Activated naive CD4-positive, alpha-beta T cell treated with anti-CD3 and anti-CD28 coated beads, Interleukin-2, amount 50 U/mL, for 72 hours (primary cell): ENCODE data around the gene VAC14. TPM values are rescaled to one million over a fixed set of nuclear protein-coding genes. Genes with fewer than 3 reads are reported as not detected.
A peak's percentile ranks its signal among the peaks of the same experiment; 100 is the strongest.
"Not testable (repeated sequence)": the region's sequence is repeated elsewhere in the genome, so short reads cannot be mapped to it uniquely, and the experiment has no call there.

Experiments used
- ATAC-seq, 2 donors: fragments of 150-1000 bp; cut with Tn5 transposase; 2 replicates each; pipeline ENCODE4 v1.10.0; 2021; ENCODE audit warnings: mild to moderate bottlenecking in 2 of 2, moderate library complexity in 2 of 2
- DNase-seq, 2 donors: peaks; one replicate each; pipeline ENCODE4 v3.0.0; 2021 to 2022; ENCODE audit warnings: low spot score in 2 of 2
- H3K27ac Mint-ChIP-seq, 2 donors: one replicate each; pipeline ENCODE4 v1.8.0; 2022; ENCODE audit warnings: mild to moderate bottlenecking in 2 of 2, mixed read lengths in 2 of 2
- H3K36me3 Mint-ChIP-seq, 2 donors: one replicate each; pipeline ENCODE4 v1.8.0; 2022; ENCODE audit warnings: mixed read lengths in 2 of 2
- H3K9me3 Mint-ChIP-seq, 2 donors: one replicate each; pipeline ENCODE4 v1.8.0; 2022; ENCODE audit warnings: mixed read lengths in 2 of 2
- total RNA-seq, 2 donors: library from RNA; stranded (reverse); gene quantifications; one replicate each; pipeline ENCODE4 v1.2.3, GENCODE V29; 2022

The VAC14 gene
- 10 to 100 TPM; 22.5 to 28.8 TPM for total RNA-seq

DNA sequence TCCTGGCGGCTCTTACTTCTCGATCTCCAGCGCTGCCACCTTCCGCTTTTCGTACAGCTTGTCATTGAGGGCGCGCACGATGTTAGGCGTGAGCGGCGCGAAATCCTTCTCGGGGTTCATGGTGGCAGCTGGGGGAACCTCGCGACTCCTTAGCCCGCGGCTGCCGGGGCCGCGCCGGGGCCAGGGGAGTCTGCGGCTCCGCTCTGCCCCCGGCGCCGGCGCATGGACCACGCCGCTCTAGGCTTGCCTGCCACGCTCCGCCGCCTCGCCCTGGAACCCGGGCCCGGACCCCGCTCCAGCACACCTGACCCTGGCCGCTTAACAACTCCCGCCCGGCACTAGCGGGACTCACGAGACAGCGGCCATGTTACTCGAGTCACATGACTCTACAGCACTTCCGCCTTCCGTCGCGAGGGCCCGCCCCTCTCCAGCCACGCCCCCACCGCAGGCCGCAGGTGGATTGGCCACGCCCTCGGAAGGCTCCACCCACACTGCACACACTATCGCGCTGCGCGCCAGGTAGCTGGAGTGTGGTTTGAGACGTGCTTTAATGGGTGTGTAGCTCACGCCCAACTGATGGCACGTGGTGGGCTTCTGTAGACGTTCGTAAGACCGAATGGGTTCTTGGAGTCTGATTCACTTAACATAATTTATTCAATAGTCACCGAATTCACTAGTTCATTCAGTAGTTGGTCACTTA, at the start of gene VAC14:
VAC14 (minus strand) TSS at position 378 of the 700 bp plus-strand sequence; CDS start at position 120, 258 bp downstream.
- H3K36me3 Mint-ChIP-seq = peaks cover 0 to 7% of the 10 kb centered on the region in 2 donors
- no peaks in the 10 kb centered on the region for H3K9me3 Mint-ChIP-seq
- ATAC-seq (peak; percentile 96), DNase-seq (peak; percentile 97 to 98)
- peak within 1 kb of the TSS; percentile 90 to 98 for H3K27ac Mint-ChIP-seq

DNA sequence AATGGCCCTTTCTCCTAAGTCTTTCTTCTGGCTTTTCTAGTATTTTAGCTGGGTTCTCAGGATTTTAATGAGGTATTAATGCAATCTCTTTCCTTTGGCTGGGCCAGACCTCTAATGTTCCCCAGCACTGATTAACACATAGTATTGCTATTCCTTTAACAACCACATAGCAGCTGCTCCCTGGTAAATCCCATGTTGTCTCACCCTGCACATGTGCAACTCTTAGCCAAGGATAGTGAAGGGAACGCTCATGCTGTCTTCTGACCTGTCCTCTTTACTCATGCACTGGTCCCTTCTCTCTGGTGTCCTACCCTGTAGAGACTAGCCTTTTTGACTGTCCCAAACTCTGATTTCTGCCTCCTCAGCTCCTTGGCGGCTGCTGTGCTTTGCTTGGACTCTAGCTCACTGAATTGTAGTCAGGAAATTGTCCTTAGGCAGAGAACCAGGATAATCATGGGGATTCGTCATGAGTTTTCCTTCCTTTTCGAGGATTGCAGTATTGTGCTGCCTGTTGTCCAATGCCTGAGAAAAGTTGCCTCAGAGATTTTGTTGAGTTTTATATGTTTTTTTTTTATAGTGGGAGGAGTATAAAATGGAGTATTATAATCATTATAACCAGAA, 22.6 kb upstream of the VAC14 start:
- H3K27ac Mint-ChIP-seq, DNase-seq, ATAC-seq, H3K9me3 Mint-ChIP-seq, H3K36me3 Mint-ChIP-seq: not testable (repeated sequence)

DNA sequence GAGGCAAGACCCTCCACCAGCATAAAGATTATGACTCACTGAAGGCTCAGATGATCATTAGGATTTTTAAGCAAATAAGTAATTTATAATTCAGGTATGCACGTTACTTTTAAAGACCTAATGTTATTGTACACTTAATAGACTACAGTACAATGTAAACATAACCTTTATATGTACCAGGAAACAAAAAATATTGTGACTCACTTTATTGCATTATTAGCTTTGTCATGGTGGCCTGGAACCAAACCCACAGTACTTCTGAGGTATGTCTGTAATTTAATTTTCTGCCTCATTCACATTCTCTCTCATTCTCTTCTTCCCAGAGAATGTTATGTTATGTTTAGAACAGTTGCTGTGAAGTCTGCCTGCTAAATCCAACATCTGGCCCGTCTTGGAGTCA, 21.8 kb upstream of the VAC14 start:
- not testable (repeated sequence) for ATAC-seq, H3K9me3 Mint-ChIP-seq, H3K27ac Mint-ChIP-seq, DNase-seq, H3K36me3 Mint-ChIP-seq

DNA sequence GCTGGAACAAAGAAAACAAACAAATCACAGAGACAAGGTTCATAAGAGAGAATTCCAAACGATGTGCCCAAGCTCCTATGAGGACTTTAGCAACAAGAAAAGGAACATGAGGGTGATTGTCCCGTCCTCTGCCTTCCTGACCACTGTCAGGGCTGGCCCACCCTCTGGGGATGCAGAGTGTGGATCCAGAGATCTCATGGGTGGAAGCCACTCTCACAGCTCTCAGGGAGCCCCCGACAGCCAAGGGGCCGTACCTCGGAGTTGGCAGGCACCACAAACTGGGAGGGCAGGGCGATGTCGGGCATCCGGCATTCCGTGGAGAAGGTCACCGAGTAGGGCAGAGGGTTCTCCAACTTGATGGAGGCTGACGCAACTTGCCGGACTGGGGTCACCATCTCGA, 17.1 kb upstream of the VAC14 start:
- H3K9me3 Mint-ChIP-seq, ATAC-seq, H3K27ac Mint-ChIP-seq, H3K36me3 Mint-ChIP-seq, DNase-seq: not testable (repeated sequence)

DNA sequence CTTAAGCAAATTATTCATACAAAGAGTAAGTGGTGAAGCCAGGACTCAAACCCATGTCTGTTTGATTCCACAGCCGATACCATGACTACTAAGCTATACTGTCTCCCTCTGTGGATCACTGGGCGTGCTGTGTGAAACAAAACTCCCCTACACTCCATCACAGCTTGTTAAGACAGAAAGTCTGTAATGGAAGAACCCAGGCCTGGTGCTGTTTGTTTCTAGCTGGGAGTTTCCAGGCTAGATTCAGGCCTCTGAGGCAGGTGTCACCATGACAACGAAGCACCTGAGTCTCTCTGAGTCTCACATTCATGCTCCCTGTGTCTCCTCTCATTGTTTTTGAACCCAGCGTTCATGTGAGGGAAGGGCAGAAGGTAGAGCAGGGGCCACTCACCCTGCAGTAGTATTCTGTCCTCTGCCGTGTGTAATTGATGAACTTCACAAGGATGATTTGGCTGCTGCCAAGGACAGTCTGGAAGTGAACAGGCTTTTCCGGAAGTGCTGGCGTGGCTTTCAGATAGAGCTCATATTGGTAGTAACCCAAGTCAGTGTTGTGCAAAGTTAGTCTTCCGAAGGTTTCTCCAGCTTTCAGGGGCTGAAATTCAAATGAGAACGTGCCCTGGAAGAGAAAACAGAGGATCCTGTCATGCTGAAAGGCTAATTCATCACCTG, 8.6 kb upstream of the VAC14 start:
- ATAC-seq (peak in 1 of 2 donors; percentile 78), DNase-seq (no peak)
- Mint-ChIP-seq H3K9me3 (no peaks in the 10 kb centered on the region), H3K27ac (no peak overlapping the region), H3K36me3 (no peaks in the 10 kb centered on the region)

DNA sequence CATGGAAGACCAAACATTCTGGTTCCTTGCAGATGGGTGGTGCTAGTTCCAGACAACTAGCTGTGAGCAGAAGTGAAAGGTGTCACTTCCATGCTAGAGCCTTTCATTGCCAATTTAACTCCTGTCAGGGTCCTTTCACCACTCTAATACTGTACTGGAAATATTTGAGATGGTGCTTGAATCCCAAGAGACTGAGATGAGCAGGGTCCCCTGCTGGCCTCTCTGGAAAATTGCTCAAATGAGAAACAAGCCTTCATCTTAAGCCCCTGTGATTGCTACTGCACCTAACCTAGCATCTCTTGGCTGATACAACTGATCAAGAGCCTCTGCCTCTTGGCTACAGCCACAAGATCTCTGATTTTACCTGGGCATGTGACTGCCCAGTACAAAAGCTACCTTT, 7.4 kb upstream of the VAC14 start:
- ATAC-seq = no peak
- Mint-ChIP-seq H3K9me3 (no peaks in the 10 kb centered on the region), H3K36me3 (no peaks in the 10 kb centered on the region), H3K27ac (no peak overlapping the region)
- no peak for DNase-seq

DNA sequence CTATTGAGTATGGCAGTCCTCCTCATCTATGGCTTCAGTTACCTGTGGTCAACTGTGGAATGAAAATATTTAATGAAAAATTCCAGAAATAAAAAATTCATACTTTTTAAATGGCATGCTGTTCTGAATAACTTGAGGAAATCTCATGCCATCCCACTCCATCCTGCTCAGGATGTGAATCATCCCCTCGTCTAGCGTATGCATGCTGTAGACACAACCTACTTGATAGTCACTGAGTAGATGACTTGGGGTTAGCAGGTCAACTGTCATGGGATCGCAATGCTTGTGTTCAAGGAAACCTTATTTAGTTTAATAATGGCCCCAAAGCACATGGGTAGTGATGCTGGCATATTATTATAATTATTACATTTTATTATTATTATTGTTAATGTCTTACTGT, 4.8 kb upstream of the VAC14 start:
- Mint-ChIP-seq H3K27ac (no peak overlapping the region), H3K9me3 (no peaks in the 10 kb centered on the region), H3K36me3 (no peaks in the 10 kb centered on the region)
- DNase-seq = no peak
- ATAC-seq = no peak

DNA sequence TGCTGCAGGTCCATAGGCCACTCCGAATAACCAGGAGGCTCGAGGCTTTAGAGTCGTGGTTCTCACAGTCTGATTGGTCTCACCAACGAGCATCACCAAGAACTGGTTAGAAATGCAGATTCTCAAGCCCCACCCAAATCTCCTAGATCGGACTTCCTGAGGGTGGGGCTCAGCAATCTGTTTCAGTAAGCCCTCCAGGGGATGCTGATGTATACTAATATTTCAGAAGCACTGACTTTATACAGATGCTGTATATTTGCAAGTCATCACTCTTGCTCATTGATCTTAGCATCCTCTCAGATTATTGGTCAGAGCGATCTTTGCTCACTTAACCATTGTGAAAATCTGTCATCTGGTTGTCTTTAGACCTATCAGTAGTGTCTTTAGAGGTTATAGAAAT, 4.4 kb upstream of the VAC14 start:
- Mint-ChIP-seq H3K27ac (no peak overlapping the region), H3K36me3 (peaks cover 0 to 3% of the 10 kb centered on the region in 2 donors), H3K9me3 (no peaks in the 10 kb centered on the region)
- no peak for ATAC-seq
- DNase-seq = no peak

DNA sequence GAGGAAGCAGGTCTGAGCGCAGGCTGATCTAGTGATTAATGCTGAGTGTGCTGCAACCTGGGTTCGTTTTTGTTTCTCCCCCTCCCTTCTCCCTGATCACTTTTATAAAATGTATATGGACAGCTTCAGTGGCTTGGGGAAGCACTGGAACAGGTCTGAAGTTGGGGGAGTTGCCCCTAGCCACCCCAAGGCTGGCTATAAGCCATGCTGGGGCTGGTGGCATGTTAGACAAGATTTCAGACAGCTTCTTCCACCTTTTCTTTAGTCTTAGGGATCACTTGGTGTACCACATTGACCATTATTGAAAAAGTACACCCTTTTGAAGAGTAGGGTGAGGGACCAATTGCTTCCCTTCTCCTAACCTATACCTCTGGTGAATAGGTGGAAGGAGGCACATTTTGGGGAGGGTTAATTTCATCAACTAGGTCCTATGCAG, 3.8 kb upstream of the VAC14 start:
- no peaks in the 10 kb centered on the region for H3K9me3 Mint-ChIP-seq
- H3K36me3 Mint-ChIP-seq = peaks cover 0 to 7% of the 10 kb centered on the region in 2 donors
- DNase-seq = no peak
- no peak overlapping the region for H3K27ac Mint-ChIP-seq
- ATAC-seq = no peak

DNA sequence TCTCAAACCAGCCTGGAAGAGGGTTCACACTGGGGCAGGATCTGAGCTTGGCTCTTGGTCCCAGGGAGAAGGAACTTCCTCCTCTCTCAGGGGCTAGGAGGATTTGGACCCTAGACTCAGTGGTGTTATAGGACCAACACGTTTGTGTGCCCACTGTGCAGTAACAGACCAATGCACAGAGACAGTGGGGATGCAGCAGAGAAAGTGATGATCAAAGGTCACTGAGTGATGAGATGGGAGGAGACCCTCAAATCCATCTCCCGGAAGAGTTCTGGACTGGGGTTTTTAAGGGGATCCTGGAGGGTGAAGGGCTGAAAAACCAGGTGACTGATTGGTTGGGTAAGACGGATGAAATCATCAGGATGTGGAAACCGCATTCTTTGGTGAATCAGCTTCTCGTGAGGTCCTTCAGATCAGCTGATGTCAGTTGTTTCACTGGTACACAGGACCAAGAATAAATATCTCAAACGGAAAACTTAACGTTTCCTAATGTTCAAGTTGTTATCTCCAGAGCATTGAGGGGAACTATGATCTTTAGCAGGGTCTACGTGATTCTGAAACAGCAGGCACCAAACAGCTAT, 3.3 kb upstream of the VAC14 start:
- Mint-ChIP-seq H3K36me3 (peaks cover 0 to 7% of the 10 kb centered on the region in 2 donors), H3K27ac (no peak overlapping the region), H3K9me3 (no peaks in the 10 kb centered on the region)
- DNase-seq = no peak
- no peak for ATAC-seq

DNA sequence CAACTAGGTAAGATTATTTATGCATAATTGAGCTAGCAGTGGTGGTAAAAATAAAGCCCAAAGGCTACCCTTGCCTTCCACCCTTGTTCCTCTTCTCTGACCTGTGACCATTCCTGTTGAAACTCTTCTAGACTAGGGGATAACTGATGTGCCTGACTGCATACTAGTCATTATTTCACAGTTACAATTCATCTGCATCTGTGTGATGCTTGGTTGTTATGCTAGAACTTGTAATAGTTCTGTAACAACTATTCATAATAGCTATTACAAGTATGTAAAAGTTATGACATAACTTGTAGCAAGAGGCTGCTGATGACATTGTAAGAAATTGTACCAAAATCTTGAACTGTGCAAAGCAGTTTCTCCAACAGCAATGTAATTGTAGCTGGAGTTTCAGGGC, 2.4 kb upstream of the VAC14 start:
- H3K36me3 Mint-ChIP-seq = peaks cover 0 to 7% of the 10 kb centered on the region in 2 donors
- no peaks in the 10 kb centered on the region for H3K9me3 Mint-ChIP-seq
- ATAC-seq (no peak), DNase-seq (no peak)
- no peak overlapping the region for H3K27ac Mint-ChIP-seq

DNA sequence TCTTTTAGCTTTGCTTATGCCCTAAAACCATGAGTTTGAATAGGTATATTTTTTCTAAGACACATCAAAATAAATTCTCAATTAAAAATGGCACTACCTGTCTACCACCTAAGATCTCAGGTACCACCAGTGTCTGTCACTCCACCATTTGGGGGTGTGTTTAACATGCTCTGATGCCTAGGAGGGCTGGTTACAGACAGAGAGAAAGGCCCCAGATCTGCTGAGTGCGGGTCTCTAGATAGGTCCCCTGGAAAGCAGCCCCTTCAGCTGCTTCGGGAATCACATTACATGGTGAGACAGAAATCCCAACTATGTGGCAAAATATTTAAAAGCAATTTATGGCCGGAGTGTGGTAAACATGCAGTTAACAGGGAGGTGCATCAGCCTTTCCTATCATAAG, 653 bp upstream of the VAC14 start:
- H3K36me3 Mint-ChIP-seq = peaks cover 0 to 7% of the 10 kb centered on the region in 2 donors
- no peak for ATAC-seq
- no peak for DNase-seq
- no peaks in the 10 kb centered on the region for H3K9me3 Mint-ChIP-seq
- H3K27ac Mint-ChIP-seq = peak overlapping the region in 1 of 2 donors; percentile 90

DNA sequence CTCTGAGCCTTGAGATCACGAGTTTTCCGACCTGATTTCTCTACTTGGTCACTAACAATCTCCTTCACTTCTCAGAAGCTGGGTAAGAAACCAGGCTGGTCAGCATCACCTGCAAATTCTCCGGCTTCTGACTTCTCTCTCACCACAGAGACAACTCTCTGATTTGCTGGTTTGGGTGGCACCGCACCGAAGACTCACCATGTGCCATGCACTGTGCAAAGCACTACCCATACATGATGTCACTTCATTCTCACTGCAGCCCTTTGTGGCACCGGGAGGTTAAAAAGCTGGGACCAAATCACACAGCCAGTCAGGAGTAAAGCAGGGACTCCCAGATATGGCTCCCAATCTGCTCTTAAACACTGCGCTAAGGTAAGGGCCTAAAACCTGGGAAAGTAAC, 647 bp downstream of the VAC14 start:
- H3K9me3 Mint-ChIP-seq = no peaks in the 10 kb centered on the region
- H3K36me3 Mint-ChIP-seq = peaks cover 0 to 7% of the 10 kb centered on the region in 2 donors
- DNase-seq (no peak), ATAC-seq (peak in 1 of 2 donors; percentile 15)
- peak overlapping the region; percentile 90 to 98 for H3K27ac Mint-ChIP-seq

DNA sequence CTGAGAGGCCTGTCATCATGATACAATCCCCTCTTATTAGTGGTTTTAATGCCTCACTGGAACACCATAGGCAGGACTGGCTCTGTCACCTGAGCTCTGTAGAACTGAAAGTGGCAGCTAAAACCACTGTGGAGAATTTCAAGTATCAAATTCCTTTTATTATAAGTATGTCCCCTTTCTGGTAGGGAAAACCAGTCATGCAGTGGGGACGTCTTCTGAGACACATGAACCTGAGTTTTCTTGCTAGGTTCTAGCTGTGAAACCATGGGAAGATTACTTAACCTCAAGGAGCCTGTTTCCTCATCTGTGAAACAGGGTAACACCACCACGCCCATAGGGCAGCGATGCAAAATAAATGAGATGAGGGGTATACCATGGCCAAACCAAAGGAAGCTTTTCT, 4.7 kb downstream of the VAC14 start:
- no peak for DNase-seq
- no peaks in the 10 kb centered on the region for H3K9me3 Mint-ChIP-seq
- peaks cover 0 to 7% of the 10 kb centered on the region in 2 donors for H3K36me3 Mint-ChIP-seq
- ATAC-seq = no peak
- no peak overlapping the region for H3K27ac Mint-ChIP-seq

DNA sequence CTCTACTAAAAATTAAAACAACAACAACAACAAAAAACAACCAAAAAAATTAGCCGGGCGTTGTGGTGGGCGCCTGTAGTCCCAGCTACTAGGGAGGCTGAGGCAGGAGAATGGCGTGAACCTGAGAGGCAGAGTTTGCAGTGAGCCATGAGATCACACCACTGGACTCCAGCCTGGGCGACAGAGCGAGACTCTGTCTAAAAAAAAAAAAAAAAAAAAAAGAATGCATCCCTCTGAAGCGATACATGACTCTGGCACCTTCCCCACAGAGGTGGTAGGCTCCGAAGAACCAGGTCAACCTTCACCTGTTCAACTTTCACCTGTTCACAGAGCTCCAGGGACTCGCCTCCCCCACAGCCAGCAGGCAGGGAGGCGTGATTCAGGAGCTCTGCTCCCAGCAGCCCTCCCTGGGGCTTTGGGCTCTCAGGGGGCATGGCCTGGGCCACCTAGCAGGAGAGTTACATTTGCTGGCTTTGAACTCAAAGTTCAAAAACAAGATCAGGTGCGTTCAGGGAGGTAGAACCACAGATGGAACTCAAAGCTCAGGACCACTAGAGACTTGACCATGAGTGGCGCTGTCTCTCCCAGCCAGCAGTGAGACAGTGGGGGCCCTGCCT, 5.6 kb downstream of the VAC14 start:
- Mint-ChIP-seq H3K27ac (peak overlapping the region in 1 of 2 donors; percentile 50), H3K36me3 (peaks cover 0 to 4% of the 10 kb centered on the region in 2 donors), H3K9me3 (no peaks in the 10 kb centered on the region)
- DNase-seq (no peak), ATAC-seq (no peak)

DNA sequence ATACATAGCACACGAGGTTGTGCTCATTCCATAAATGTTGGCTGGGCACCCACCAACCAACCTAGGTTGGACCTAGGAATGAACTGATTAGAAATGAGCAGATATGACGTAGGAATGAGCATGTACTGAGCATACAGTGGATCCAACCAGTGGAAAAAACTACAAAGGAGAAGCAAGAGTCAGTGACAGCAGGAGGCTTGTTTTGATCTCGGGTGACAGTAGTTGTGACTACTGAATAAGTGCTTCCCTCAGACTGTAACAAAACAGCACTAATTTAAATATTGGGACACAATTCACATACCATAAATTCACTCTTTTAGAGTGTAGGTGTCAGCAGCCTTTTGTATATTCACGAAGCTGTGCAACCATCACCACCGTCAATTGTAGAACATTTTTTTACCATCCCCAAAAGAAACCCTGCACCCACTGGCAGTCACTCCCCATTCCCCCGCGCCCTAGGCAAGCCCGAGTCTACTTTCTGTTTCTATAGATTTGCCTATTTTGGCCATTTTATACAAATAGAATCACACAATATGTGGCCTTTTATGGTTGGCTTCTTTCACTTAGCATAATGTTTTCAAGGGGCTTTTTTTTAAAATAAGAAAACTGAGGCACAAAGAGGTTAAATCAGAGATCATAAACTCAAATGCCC, 7.0 kb downstream of the VAC14 start:
- H3K36me3 Mint-ChIP-seq = no peaks in the 10 kb centered on the region
- no peaks in the 10 kb centered on the region for H3K9me3 Mint-ChIP-seq
- DNase-seq (no peak), ATAC-seq (no peak)
- no peak overlapping the region for H3K27ac Mint-ChIP-seq
